GM12878 (cell line): ENCODE measurements around the gene SLC25A27.

ENCODE experiments used
- CTCF ChIP-seq, 3 experiments: IDR thresholded peaks in 2 of 3; conservative IDR thresholded peaks in 1 of 3; 2 replicates each; pipeline ENCODE4 v1.5.1; 2011; ENCODE audit warnings: low read depth in 3 of 3, low read length in 3 of 3, mild to moderate bottlenecking in 3 of 3, control low read depth in 2 of 3, moderate library complexity in 2 of 3, inconsistent platforms in 1 of 3, mixed read lengths in 1 of 3; ENCODE audit not compliant: control insufficient read depth in 2 of 3, insufficient read depth in 1 of 3; ENCODE audit errors: extremely low read depth in 1 of 3
- ELK1 ChIP-seq: IDR thresholded peaks from 2 replicates; pipeline ENCODE4 v1.6.1; 2012; ENCODE audit warnings: low read depth, low read length, improper control_type of control experiment
- FOS ChIP-seq: IDR thresholded peaks from 3 replicates; pipeline ENCODE4 v1.6.1; 2011; ENCODE audit warnings: borderline replicate concordance; ENCODE audit not compliant: insufficient read length; ENCODE audit errors: extremely low read depth
- HDAC6 ChIP-seq: fragments of 200-600 bp; sonication (generic); IDR thresholded peaks from one replicate; pipeline ENCODE4 v1.8.0; 2017; ENCODE audit warnings: antibody characterized with exemption; ENCODE audit not compliant: unreplicated experiment
- IKZF2 ChIP-seq, 2 experiments: fragments of 450-650 bp; IDR thresholded peaks; 2 replicates each; pipeline ENCODE4 v1.6.1; 2017; ENCODE audit warnings: mild to moderate bottlenecking in 2 of 2, moderate library complexity in 2 of 2
- JUND ChIP-seq: IDR thresholded peaks from 2 replicates; pipeline ENCODE4 v1.6.1; 2012; ENCODE audit warnings: low read depth, mild to moderate bottlenecking, low read length, improper control_type of control experiment, moderate library complexity
- POLR2A ChIP-seq: IDR thresholded peaks from 2 replicates; pipeline ENCODE4 v1.6.1; 2011; ENCODE audit warnings: low read depth, mild to moderate bottlenecking, low read length
- POLR2AphosphoS2 ChIP-seq: IDR thresholded peaks from 2 replicates; pipeline ENCODE4 v1.6.1; 2011; ENCODE audit warnings: low read depth, mild to moderate bottlenecking, low read length, improper control_type of control experiment, moderate library complexity
- POLR2AphosphoS5 ChIP-seq: IDR thresholded peaks from 2 replicates; pipeline ENCODE4 v1.6.1; 2011; ENCODE audit warnings: mild to moderate bottlenecking, low read length, inconsistent platforms
- SUPT20H ChIP-seq: IDR thresholded peaks from 2 replicates; pipeline ENCODE4 v1.6.1; 2011; ENCODE audit warnings: low read depth, mild to moderate bottlenecking, low read length, moderate library complexity, borderline replicate concordance; ENCODE audit not compliant: control insufficient read depth

- TF ChIP-seq POLR2A (no peak), ELK1 (no peak), POLR2AphosphoS5 (no peak), POLR2AphosphoS2 (no peak), CTCF (IDR thresholded peaks at IDR 0.05 in 2 of 3, conservative IDR thresholded peaks at IDR 0.05 in 1 of 3; ENCODE audit: control insufficient read depth in 2 of 3, extremely low read depth in 1 of 3, insufficient read depth in 1 of 3, low read depth in 3 of 3, low read length in 3 of 3) (no peak), IKZF2 (IDR thresholded peaks at IDR 0.05) (no peak), JUND (no peak), SUPT20H (no peak), FOS (no peak), HDAC6 (no peak)
Observed at GRCh38 chr6:46628976-46629375, 23.8 kb upstream of the SLC25A27 start.
